Type B pancreatic cell (in vitro differentiated cells): Measurements from ENCODE around the gene HPRT1. TPM values are rescaled to one million over a fixed set of nuclear protein-coding genes. Genes with fewer than 3 reads are reported as not detected.

Experiments used
- DNase-seq: peaks from one replicate; pipeline ENCODE4 v3.0.0; 2021; ENCODE audit warnings: mixed read lengths; ENCODE audit not compliant: unreplicated experiment; ENCODE audit errors: extremely low spot score
- H3K27ac Mint-ChIP-seq: 2 replicates; pipeline ENCODE4 v1.8.0; 2021; ENCODE audit warnings: mild to moderate bottlenecking, mixed read lengths
- H3K27me3 Mint-ChIP-seq: 2 replicates; pipeline ENCODE4 v1.8.0; 2021; ENCODE audit warnings: mixed read lengths
- H3K36me3 Mint-ChIP-seq: 2 replicates; pipeline ENCODE4 v1.8.0; 2021; ENCODE audit warnings: mixed read lengths
- H3K4me1 Mint-ChIP-seq: one replicate; pipeline ENCODE4 v1.8.0; 2021; ENCODE audit warnings: mixed read lengths; ENCODE audit not compliant: unreplicated experiment
- H3K4me3 Mint-ChIP-seq: 2 replicates; pipeline ENCODE4 v1.8.0; 2021; ENCODE audit warnings: mild to moderate bottlenecking, mixed read lengths
- H3K9me3 Mint-ChIP-seq: 2 replicates; pipeline ENCODE4 v1.8.0; 2021; ENCODE audit warnings: mixed read lengths
- CTCF ChIP-seq: fragments of 200-600 bp; sonication (generic); conservative IDR thresholded peaks from 2 replicates; pipeline ENCODE4 v1.5.0; 2021; ENCODE audit warnings: antibody characterized with exemption, mild to moderate bottlenecking
- total RNA-seq: library from RNA; stranded (reverse); gene quantifications from 2 replicates; pipeline ENCODE4 v1.2.1, GENCODE V29; 2021; ENCODE audit warnings: low replicate concordance

HPRT1 gene
- total RNA-seq, 1 donor from 2014 or later, result 20.5 TPM

GRCh38 chrX:134476284-134476683 is 16.3 kb downstream of the HPRT1 start:
- no peak for DNase-seq
- Mint-ChIP-seq H3K27me3 (no peaks in the 10 kb centered on the region), H3K27ac (no peak overlapping the region), H3K36me3 (peaks cover 5% of the 10 kb centered on the region), H3K4me3 (no peak overlapping the region), H3K4me1 (no peaks in the 10 kb centered on the region), H3K9me3 (no peaks in the 10 kb centered on the region)
- no peak for TF ChIP-seq CTCF

- Mint-ChIP-seq H3K27ac (no peak overlapping the region), H3K4me3 (no peak overlapping the region), H3K36me3 (peaks cover 5% of the 10 kb centered on the region), H3K9me3 (no peaks in the 10 kb centered on the region), H3K27me3 (no peaks in the 10 kb centered on the region), H3K4me1 (no peaks in the 10 kb centered on the region)
- no peak for DNase-seq
- TF ChIP-seq CTCF, result no peak
These were observed 18.4 kb downstream of the HPRT1 start for GRCh38 chrX:134478374-134478773.

- H3K27ac Mint-ChIP-seq, result no peak overlapping the region
- H3K27me3 Mint-ChIP-seq, result no peaks in the 10 kb centered on the region
- H3K4me1 Mint-ChIP-seq, result no peaks in the 10 kb centered on the region
- H3K9me3 Mint-ChIP-seq, result no peaks in the 10 kb centered on the region
- no peak for DNase-seq
- H3K36me3 Mint-ChIP-seq, result peaks cover 7% of the 10 kb centered on the region
- H3K4me3 Mint-ChIP-seq, result no peak overlapping the region
- no peak for TF ChIP-seq CTCF
These were observed 20.1 kb downstream of the HPRT1 start for GRCh38 chrX:134480061-134480460.

GRCh38 chrX:134481339-134481738 is 21.4 kb downstream of the HPRT1 start:
- Mint-ChIP-seq H3K36me3 (peaks cover 3% of the 10 kb centered on the region), H3K4me3 (no peak overlapping the region), H3K9me3 (no peaks in the 10 kb centered on the region), H3K27ac (no peak overlapping the region), H3K4me1 (no peaks in the 10 kb centered on the region), H3K27me3 (no peaks in the 10 kb centered on the region)
- no peak for DNase-seq
- TF ChIP-seq CTCF, result no peak

GRCh38 chrX:134482371-134482770 is 22.4 kb downstream of the HPRT1 start:
- peaks cover 3% of the 10 kb centered on the region for H3K36me3 Mint-ChIP-seq
- no peaks in the 10 kb centered on the region for H3K9me3 Mint-ChIP-seq
- no peaks in the 10 kb centered on the region for H3K4me1 Mint-ChIP-seq
- H3K27me3 Mint-ChIP-seq, result no peaks in the 10 kb centered on the region
- H3K4me3 Mint-ChIP-seq, result no peak overlapping the region
- no peak for DNase-seq
- no peak overlapping the region for H3K27ac Mint-ChIP-seq
- no peak for TF ChIP-seq CTCF

- H3K9me3 Mint-ChIP-seq, result no peaks in the 10 kb centered on the region
- no peaks in the 10 kb centered on the region for H3K27me3 Mint-ChIP-seq
- no peak for DNase-seq
- peak; percentile 82 for TF ChIP-seq CTCF
- no peak overlapping the region for H3K27ac Mint-ChIP-seq
- H3K36me3 Mint-ChIP-seq, result peaks cover 3% of the 10 kb centered on the region
- H3K4me3 Mint-ChIP-seq, result no peak overlapping the region
- no peaks in the 10 kb centered on the region for H3K4me1 Mint-ChIP-seq
These were observed 24.1 kb downstream of the HPRT1 start for GRCh38 chrX:134484039-134484438.
